PC-3 (cell line): ENCODE measurements around the gene PTPRQ. TPM values are rescaled to one million over a fixed set of nuclear protein-coding genes. Genes with fewer than 3 reads are reported as not detected.
"Not testable (repeated sequence)": the region's sequence is repeated elsewhere in the genome, so short reads cannot be mapped to it uniquely, and the experiment has no call there.

Source experiments
- ATAC-seq: fragments of 200-7000 bp; cut with Tn5 transposase; 2 replicates; pipeline ENCODE4 v1.9.1; 2020; ENCODE audit warnings: mild to moderate bottlenecking, moderate library complexity
- BruUV-seq: library from RNA; stranded (reverse); fragments of 400-500 nt; replicated peaks from 2 replicates; lab custom pipeline; 2021; lab: Mats Ljungman, UMichigan
- CTCF ChIA-PET: fragments of 300-600 bp; sonication (Branson Sonifier 250); formaldehyde crosslinking; loops from one replicate; lab custom pipeline; 2022; ENCODE audit warnings: antibody characterized with exemption; lab: Charles Lee
- POLR2A ChIA-PET: fragments of 300-600 bp; sonication (Branson Sonifier 250); formaldehyde crosslinking; loops from one replicate; lab custom pipeline; 2022; ENCODE audit warnings: antibody characterized with exemption; ENCODE audit not compliant: unreplicated experiment; lab: Charles Lee
- DNase-seq: peaks from one replicate; pipeline ENCODE4 v3.0.0-alpha.2; 2015
- H2AFZ ChIP-seq: fragments of 300-600 bp; sonication (generic); 2 replicates; pipeline ENCODE4 v1.6.0; 2016; ENCODE audit warnings: antibody characterized with exemption, low read length
- H3F3A ChIP-seq: fragments of 300-600 bp; sonication (generic); one replicate; pipeline ENCODE4 v1.6.0; 2017; ENCODE audit warnings: antibody characterized with exemption, low read length, control low read depth, mild to moderate bottlenecking; ENCODE audit not compliant: unreplicated experiment
- H3K27ac ChIP-seq: fragments of 300-600 bp; sonication (generic); 2 replicates; pipeline ENCODE4 v1.5.1; 2016; ENCODE audit warnings: mild to moderate bottlenecking, low read length
- H3K27me3 ChIP-seq: fragments of 300-600 bp; sonication (generic); 2 replicates; pipeline ENCODE4 v1.6.1; 2016; ENCODE audit warnings: low read length, mixed read lengths
- H3K36me3 ChIP-seq: fragments of 300-600 bp; sonication (generic); 2 replicates; pipeline ENCODE4 v1.6.1; 2016; ENCODE audit warnings: low read depth, mixed run types, low read length, mixed read lengths
- H3K4me1 ChIP-seq: fragments of 300-600 bp; sonication (generic); 2 replicates; pipeline ENCODE4 v1.5.1; 2016; ENCODE audit warnings: low read length; ENCODE audit not compliant: insufficient read depth
- H3K4me2 ChIP-seq: fragments of 300-600 bp; sonication (generic); 2 replicates; pipeline ENCODE4 v1.6.0; 2016; ENCODE audit warnings: low read length
- H3K4me3 ChIP-seq: fragments of 300-600 bp; sonication (generic); 2 replicates; pipeline ENCODE4 v1.5.1; 2016; ENCODE audit warnings: mild to moderate bottlenecking, low read length, mixed read lengths
- H3K79me2 ChIP-seq: fragments of 300-600 bp; sonication (generic); 2 replicates; pipeline ENCODE4 v1.6.1; 2017; ENCODE audit warnings: low read length, mixed read lengths
- H3K9ac ChIP-seq: fragments of 300-600 bp; sonication (generic); 2 replicates; pipeline ENCODE4 v1.6.0; 2016; ENCODE audit warnings: mild to moderate bottlenecking, low read length
- H3K9me2 ChIP-seq: fragments of 300-600 bp; sonication (generic); replicated peaks from 2 replicates; pipeline ENCODE4 v1.6.1; 2016; ENCODE audit warnings: mixed run types, low read length, mixed read lengths
- H3K9me3 ChIP-seq: fragments of 300-600 bp; sonication (generic); 2 replicates; pipeline ENCODE4 v1.6.1; 2016; ENCODE audit warnings: low read length, mixed read lengths
- H4K20me1 ChIP-seq: fragments of 300-600 bp; sonication (generic); 2 replicates; pipeline ENCODE4 v1.6.1; 2016; ENCODE audit warnings: low read length, mixed read lengths
- CTCF ChIP-seq: fragments of 300-600 bp; sonication (generic); conservative IDR thresholded peaks from 2 replicates; pipeline ENCODE4 v1.5.1; 2017; ENCODE audit warnings: antibody characterized with exemption, low read depth, mild to moderate bottlenecking, low read length
- EZH2 ChIP-seq: fragments of 300-600 bp; sonication (generic); IDR thresholded peaks from one replicate; pipeline ENCODE4 v1.6.1; 2017; ENCODE audit warnings: antibody characterized with exemption, mild to moderate bottlenecking, low read length; ENCODE audit not compliant: unreplicated experiment
- EZH2phosphoT487 ChIP-seq: fragments of 300-600 bp; sonication (generic); IDR thresholded peaks from 2 replicates; pipeline ENCODE4 v1.6.1; 2018; ENCODE audit warnings: mild to moderate bottlenecking, antibody characterized with exemption, low read length, borderline replicate concordance
- intact Hi-C: fragments of 100-400 bp; cut with micrococcal nuclease; formaldehyde crosslinking; loops from 2 replicates; pipeline ENCODE4 v1.9.0; 2023
- total RNA-seq: library from RNA; depleted of rRNA; stranded (reverse); fragments of >200 nt; gene quantifications from 2 replicates; pipeline ENCODE4 v1.2.3, GENCODE V29; 2014

Gene PTPRQ
- total RNA-seq, 1 experiment from 2014 or later: 0.07 TPM

GRCh38 chr12:80676042-80676636 is 232.1 kb downstream of the PTPRQ start:
- H3K79me2 ChIP-seq, CTCF ChIA-PET, H3K36me3 ChIP-seq, H3K9ac ChIP-seq, H3K9me2 ChIP-seq, H3K4me3 ChIP-seq, POLR2A ChIA-PET, BruUV-seq, H4K20me1 ChIP-seq, H3K4me2 ChIP-seq, H3F3A ChIP-seq, H3K9me3 ChIP-seq, H3K27ac ChIP-seq, H3K4me1 ChIP-seq, H2AFZ ChIP-seq: not testable (repeated sequence)
- peak; percentile 52 for DNase-seq
- peak; percentile 51 for TF ChIP-seq CTCF
- ATAC-seq: peak; percentile 98
- peaks cover 14% of the 10 kb centered on the region; the same call in 1 of the 2 replicates for H3K27me3 ChIP-seq
- intact Hi-C loops: loop anchor here (1.0 to 10.0 kb wide), 3 partner anchors 59 to 264 kb away; no protein-coding TSS in a partner anchor

- Histone ChIP-seq H3K79me2 (no peaks in the 10 kb centered on the region), H3K9me3 (no peaks in the 10 kb centered on the region), H2AFZ (no peak overlapping the region), H3F3A (no peaks in the 10 kb centered on the region), H3K9ac (no peak overlapping the region), H3K4me2 (no peak overlapping the region), H3K9me2 (no peaks in the 10 kb centered on the region), H3K4me3 (no peak overlapping the region), H4K20me1 (no peaks in the 10 kb centered on the region), H3K27ac (no peak overlapping the region), H3K4me1 (no peaks in the 10 kb centered on the region), H3K36me3 (no peaks in the 10 kb centered on the region), H3K27me3 (peaks cover 17% of the 10 kb centered on the region; the same call in 1 of the 2 replicates)
- ATAC-seq (no peak), DNase-seq (no peak)
- no TSS peak for BruUV-seq
- POLR2A ChIA-PET: no interaction called here
- TF ChIP-seq EZH2: no peak
- TF ChIP-seq EZH2phosphoT487: no peak
- no peak for TF ChIP-seq CTCF
- intact Hi-C loops: loop anchor here (1.0 to 10.0 kb wide), 3 partner anchors 58 to 265 kb away; no protein-coding TSS in a partner anchor
- CTCF ChIA-PET: no interaction called here
Measured at GRCh38 chr12:80676856-80677255, 232.8 kb downstream of the PTPRQ start.

GRCh38 chr12:80677994-80678393 is 234.0 kb downstream of the PTPRQ start:
- H3K9me3 ChIP-seq: no peaks in the 10 kb centered on the region
- peak; percentile 39 for DNase-seq
- no TSS peak for BruUV-seq
- H4K20me1 ChIP-seq: no peaks in the 10 kb centered on the region
- no peak overlapping the region for H3K4me3 ChIP-seq
- TF ChIP-seq CTCF (no peak), EZH2phosphoT487 (no peak), EZH2 (no peak)
- ChIA-PET POLR2A (no interaction called here), CTCF (no interaction called here)
- no peaks in the 10 kb centered on the region for H3F3A ChIP-seq
- peak; percentile 24; the same call in 1 of the 2 replicates for ATAC-seq
- no peak overlapping the region for H3K27ac ChIP-seq
- H3K4me2 ChIP-seq: no peak overlapping the region
- H3K9me2 ChIP-seq: no peaks in the 10 kb centered on the region
- no peaks in the 10 kb centered on the region for H3K4me1 ChIP-seq
- H3K9ac ChIP-seq: no peak overlapping the region
- no peaks in the 10 kb centered on the region for H3K79me2 ChIP-seq
- intact Hi-C loops: loop anchor here (2.0 to 10.0 kb wide), 2 partner anchors 57 to 205 kb away; no protein-coding TSS in a partner anchor
- no peak overlapping the region for H2AFZ ChIP-seq
- no peaks in the 10 kb centered on the region for H3K36me3 ChIP-seq
- peaks cover 15% of the 10 kb centered on the region; the same call in 1 of the 2 replicates for H3K27me3 ChIP-seq
